ENCODE measurements around the gene ZNF365. TPM values are rescaled to one million over a fixed set of nuclear protein-coding genes. Genes with fewer than 3 reads are reported as not detected.

ZNF365 gene
- total RNA-seq, 1 donor from 2014 or later = 0.26 TPM

DNA sequence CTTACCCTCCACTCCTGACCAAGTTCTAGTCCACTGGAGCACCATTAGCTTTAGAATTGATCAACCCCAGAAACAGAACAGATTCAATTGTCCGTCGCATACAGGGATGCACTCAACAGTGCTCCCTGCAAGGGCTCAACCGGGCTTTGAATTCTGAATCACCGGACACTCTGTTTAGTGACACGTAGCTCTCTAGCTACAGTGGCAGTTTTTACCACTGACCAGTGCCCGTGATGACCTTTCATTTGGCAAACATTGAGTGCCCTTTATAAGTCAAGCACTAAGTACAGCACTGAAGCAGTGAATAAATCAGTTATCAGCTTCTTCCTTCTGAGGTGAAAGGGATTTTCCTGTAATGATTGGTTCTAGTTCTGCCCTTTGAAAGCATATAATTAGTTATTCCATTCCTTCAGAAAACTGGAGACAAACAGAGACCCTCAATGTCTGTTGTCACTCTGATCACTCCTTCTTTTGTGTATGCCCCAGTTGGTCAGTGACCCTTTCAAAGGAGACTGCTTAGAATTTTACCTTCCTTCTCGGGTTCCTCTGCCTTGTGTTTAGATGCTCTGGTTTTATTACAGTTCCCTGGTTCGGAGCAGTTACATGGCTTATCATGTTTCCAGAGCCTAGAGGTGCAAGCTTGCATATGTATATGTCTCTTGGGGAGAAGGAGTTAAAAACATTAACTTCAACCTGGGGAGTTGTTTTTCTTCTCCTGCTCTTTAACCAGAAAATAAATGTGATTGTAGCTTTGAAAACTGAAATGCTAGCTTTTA lies 68.9 kb downstream of the ZNF365 start:
- Histone ChIP-seq H3K9me3 (ENCODE audit: low read depth) (no peaks in the 10 kb centered on the region), H3K4me2 (no peak overlapping the region), H4K20me1 (ENCODE audit: low read depth) (no peaks in the 10 kb centered on the region), H3K79me2 (ENCODE audit: low read depth) (no peaks in the 10 kb centered on the region), H3K4me3 (no peak overlapping the region), H3K36me3 (no peaks in the 10 kb centered on the region), H3K4me1 (no peaks in the 10 kb centered on the region), H3K9ac (no peak overlapping the region), H3F3A (ENCODE audit: low read depth) (no peaks in the 10 kb centered on the region), H3K27me3 (no peaks in the 10 kb centered on the region), H3K27ac (no peak overlapping the region), H2AFZ (replicated peaks) (no peak overlapping the region)
- Mint-ChIP-seq H3K27ac (no peak overlapping the region), H3K27me3 (ENCODE audit: insufficient read depth, low read depth) (no peaks in the 10 kb centered on the region), H3K4me1 (peaks cover 26% of the 10 kb centered on the region), H3K36me3 (no peaks in the 10 kb centered on the region), H3K4me3 (no peak overlapping the region), H3K9me3 (no peaks in the 10 kb centered on the region)
- DNase-seq (ENCODE audit: low spot score) = no peak
- TF ChIP-seq EZH2 (IDR thresholded peaks at IDR 0.05) (no peak), EZH2phosphoT487 (IDR thresholded peaks at IDR 0.05) (no peak)
- TF ChIP-seq, protein P1, sequence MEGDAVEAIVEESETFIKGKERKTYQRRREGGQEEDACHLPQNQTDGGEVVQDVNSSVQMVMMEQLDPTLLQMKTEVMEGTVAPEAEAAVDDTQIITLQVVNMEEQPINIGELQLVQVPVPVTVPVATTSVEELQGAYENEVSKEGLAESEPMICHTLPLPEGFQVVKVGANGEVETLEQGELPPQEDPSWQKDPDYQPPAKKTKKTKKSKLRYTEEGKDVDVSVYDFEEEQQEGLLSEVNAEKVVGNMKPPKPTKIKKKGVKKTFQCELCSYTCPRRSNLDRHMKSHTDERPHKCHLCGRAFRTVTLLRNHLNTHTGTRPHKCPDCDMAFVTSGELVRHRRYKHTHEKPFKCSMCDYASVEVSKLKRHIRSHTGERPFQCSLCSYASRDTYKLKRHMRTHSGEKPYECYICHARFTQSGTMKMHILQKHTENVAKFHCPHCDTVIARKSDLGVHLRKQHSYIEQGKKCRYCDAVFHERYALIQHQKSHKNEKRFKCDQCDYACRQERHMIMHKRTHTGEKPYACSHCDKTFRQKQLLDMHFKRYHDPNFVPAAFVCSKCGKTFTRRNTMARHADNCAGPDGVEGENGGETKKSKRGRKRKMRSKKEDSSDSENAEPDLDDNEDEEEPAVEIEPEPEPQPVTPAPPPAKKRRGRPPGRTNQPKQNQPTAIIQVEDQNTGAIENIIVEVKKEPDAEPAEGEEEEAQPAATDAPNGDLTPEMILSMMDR (IDR thresholded peaks at IDR 0.05) = no peak

DNA sequence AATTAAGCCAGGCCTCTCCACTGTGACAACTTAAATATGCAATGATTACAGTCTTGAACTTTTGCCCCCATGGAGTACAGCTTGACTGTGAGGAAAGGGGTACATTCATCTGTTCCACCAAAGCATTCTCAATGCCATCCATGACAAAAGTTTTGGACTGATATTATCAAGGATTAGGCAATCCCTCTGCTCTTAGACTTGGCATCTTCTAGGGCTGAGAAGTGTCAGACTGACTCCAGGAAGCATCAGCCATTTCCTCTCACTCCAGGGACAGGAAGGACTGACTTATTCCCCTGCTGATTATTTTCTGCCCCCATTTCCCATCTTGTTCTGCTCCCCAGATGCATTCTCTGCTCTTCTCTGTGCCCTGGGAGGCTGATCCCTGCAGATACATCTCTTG lies 69.7 kb downstream of the ZNF365 start:
- Mint-ChIP-seq H3K4me3 (no peak overlapping the region), H3K36me3 (no peaks in the 10 kb centered on the region), H3K27ac (no peak overlapping the region), H3K27me3 (ENCODE audit: insufficient read depth, low read depth) (no peaks in the 10 kb centered on the region), H3K9me3 (no peaks in the 10 kb centered on the region), H3K4me1 (peaks cover 26% of the 10 kb centered on the region)
- Histone ChIP-seq H3K79me2 (ENCODE audit: low read depth) (no peaks in the 10 kb centered on the region), H2AFZ (replicated peaks) (no peak overlapping the region), H3K27me3 (no peaks in the 10 kb centered on the region), H3F3A (ENCODE audit: low read depth) (no peaks in the 10 kb centered on the region), H4K20me1 (ENCODE audit: low read depth) (no peaks in the 10 kb centered on the region), H3K9me3 (ENCODE audit: low read depth) (no peaks in the 10 kb centered on the region), H3K4me1 (no peaks in the 10 kb centered on the region), H3K9ac (no peak overlapping the region), H3K27ac (no peak overlapping the region), H3K4me3 (no peak overlapping the region), H3K36me3 (no peaks in the 10 kb centered on the region), H3K4me2 (no peak overlapping the region)
- TF ChIP-seq, protein P1 (IDR thresholded peaks at IDR 0.05) = no peak
- TF ChIP-seq EZH2 (IDR thresholded peaks at IDR 0.05) (no peak), EZH2phosphoT487 (IDR thresholded peaks at IDR 0.05) (no peak)
- no peak for DNase-seq (ENCODE audit: low spot score)

DNA sequence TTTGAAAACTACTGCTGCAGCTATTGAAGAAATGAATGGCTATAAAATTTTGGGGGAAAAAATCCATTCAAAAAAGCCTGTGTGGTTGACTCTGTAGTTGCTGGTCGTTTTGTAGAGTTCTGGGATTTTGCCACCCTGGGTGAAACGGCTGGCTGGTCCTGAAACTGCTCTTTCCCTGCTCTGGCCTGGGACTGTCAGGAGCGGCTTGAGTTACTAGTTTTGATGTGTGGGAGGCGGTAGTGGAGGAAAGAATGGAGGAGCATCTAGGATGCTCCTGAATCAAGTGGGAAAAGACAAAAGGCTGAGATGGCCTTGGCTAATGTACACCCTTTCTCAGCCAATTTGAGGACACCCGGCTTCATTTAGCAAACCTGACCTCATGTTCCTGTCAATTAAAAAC lies 72.5 kb downstream of the ZNF365 start:
- Histone ChIP-seq H3K9ac (no peak overlapping the region), H3K4me2 (no peak overlapping the region), H3F3A (ENCODE audit: low read depth) (no peaks in the 10 kb centered on the region), H3K9me3 (ENCODE audit: low read depth) (no peaks in the 10 kb centered on the region), H3K4me3 (no peak overlapping the region), H4K20me1 (ENCODE audit: low read depth) (no peaks in the 10 kb centered on the region), H3K4me1 (no peaks in the 10 kb centered on the region), H3K79me2 (ENCODE audit: low read depth) (no peaks in the 10 kb centered on the region), H3K27ac (no peak overlapping the region), H3K27me3 (no peaks in the 10 kb centered on the region), H3K36me3 (no peaks in the 10 kb centered on the region), H2AFZ (replicated peaks) (no peak overlapping the region)
- no peaks in the 10 kb centered on the region for H3K9me3 Mint-ChIP-seq
- H3K27ac Mint-ChIP-seq = no peak overlapping the region
- H3K36me3 Mint-ChIP-seq = no peaks in the 10 kb centered on the region
- no peaks in the 10 kb centered on the region for H3K27me3 Mint-ChIP-seq (ENCODE audit: insufficient read depth, low read depth)
- H3K4me1 Mint-ChIP-seq = peaks cover 26% of the 10 kb centered on the region
- no peak for TF ChIP-seq EZH2phosphoT487 (IDR thresholded peaks at IDR 0.05)
- no peak for TF ChIP-seq EZH2 (IDR thresholded peaks at IDR 0.05)
- TF ChIP-seq, protein P1 (IDR thresholded peaks at IDR 0.05) = no peak
- no peak for DNase-seq (ENCODE audit: low spot score)
- H3K4me3 Mint-ChIP-seq = no peak overlapping the region
